ENCODE data around the gene FTSJ1.

GRCh38 chrX:48468247-48468671 is 7.7 kb upstream of the FTSJ1 start:
- TF ChIP-seq POLR2AphosphoS5 (IDR thresholded peaks at IDR 0.05; ENCODE audit: low read depth, low read length) (no peak), CTCF (IDR thresholded peaks at IDR 0.05; ENCODE audit: control extremely low read depth in 1 of 3, insufficient read depth in 1 of 3, low read depth in 1 of 3, low read length in 3 of 3) (no peak), POLR2A (IDR thresholded peaks at IDR 0.05; ENCODE audit: control extremely low read depth in 1 of 2, low read depth in 2 of 2, low read length in 2 of 2) (no peak), RBBP5 (IDR thresholded peaks at IDR 0.05; ENCODE audit: borderline replicate concordance, low read depth, low read length) (no peak), EZH2 (IDR thresholded peaks at IDR 0.05; ENCODE audit: low read depth, low read length, severe bottlenecking) (no peak), MAFK (IDR thresholded peaks at IDR 0.05; ENCODE audit: low read depth, low read length) (no peak), CEBPB (IDR thresholded peaks at IDR 0.05; ENCODE audit: low read depth, low read length) (no peak), SIN3A (conservative IDR thresholded peaks at IDR 0.05 in 1 of 2, IDR thresholded peaks at IDR 0.05 in 1 of 2; ENCODE audit: low read depth in 1 of 2, low read length in 2 of 2) (no peak), HDAC6 (IDR thresholded peaks at IDR 0.05; ENCODE audit: low read depth, low read length) (no peak), USF2 (IDR thresholded peaks at IDR 0.05; ENCODE audit: low read length) (no peak), EP300 (IDR thresholded peaks at IDR 0.05; ENCODE audit: borderline replicate concordance in 1 of 2, low read depth in 2 of 2, low read length in 2 of 2) (no peak), EGR1 (IDR thresholded peaks at IDR 0.05; ENCODE audit: borderline replicate concordance, low read depth, low read length) (no peak), ASH2L (IDR thresholded peaks at IDR 0.05; ENCODE audit: low read length) (no peak)

Measured in H1 (cell line).